ENCODE data around the gene ZNF276. TPM values are rescaled to one million over a fixed set of nuclear protein-coding genes. Genes with fewer than 3 reads are reported as not detected.
"Not testable (repeated sequence)": the region's sequence is repeated elsewhere in the genome, so short reads cannot be mapped to it uniquely, and the experiment has no call there.

The ZNF276 gene
- polyA plus RNA-seq, 12 donors = 15.7 to 35.5 (median 20.8) TPM; not detected in 1

DNA sequence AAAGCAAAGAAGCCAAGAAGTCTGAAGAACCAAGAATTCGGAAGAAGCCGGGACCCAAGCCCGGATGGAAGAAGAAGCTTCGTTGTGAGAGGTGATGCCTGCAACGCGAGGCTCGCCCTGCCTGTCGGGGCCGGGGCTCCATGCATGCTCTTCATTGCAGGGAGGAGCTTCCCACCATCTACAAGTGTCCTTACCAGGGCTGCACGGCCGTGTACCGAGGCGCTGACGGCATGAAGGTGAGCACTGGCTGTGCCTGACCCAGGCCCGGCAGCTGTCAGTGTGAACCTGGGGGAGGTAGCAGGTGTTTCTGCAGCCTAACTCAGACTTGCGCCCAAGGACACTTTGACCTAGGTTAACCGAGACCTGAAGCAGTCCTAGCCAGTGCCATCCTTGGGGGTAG, 12.0 kb downstream of the ZNF276 start:
- no peak for DNase-seq

DNA sequence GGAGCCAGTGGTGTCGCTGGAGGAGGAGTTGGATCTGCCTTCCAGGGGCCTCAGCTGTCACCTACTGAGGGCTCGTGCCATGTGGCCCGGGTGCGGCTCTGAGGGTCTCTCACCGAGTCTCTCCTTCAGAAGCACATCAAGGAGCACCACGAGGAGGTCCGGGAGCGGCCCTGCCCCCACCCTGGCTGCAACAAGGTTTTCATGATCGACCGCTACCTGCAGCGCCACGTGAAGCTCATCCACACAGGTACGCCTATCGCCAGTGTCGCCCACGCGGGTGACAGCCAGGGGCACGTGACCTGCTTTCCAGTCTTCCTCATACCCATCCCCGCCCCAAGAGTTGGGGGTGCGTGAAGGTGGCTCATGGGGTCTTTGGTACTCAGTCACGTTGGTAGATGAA, 12.5 kb downstream of the ZNF276 start:
- no peak for DNase-seq

DNA sequence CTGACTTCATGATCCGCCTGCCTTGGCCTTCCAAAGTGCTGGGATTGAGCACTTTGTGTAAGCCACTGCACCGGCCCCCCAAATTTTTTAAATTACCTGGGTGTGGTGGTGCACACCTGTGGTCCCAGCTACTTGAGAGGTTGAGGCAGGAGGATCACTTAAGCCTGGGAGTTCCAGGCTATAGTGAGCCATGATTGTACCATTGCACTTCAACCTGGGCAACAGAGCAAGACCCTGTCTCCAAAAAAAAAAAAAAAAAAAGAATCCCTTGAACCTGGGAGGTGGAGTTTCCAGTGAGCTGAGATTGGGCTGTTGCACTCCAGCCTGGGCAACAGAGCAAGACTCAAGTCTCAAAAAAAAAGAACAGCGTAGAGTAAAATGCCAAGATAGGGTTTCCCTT, 15.2 kb downstream of the ZNF276 start:
- no peak for DNase-seq

DNA sequence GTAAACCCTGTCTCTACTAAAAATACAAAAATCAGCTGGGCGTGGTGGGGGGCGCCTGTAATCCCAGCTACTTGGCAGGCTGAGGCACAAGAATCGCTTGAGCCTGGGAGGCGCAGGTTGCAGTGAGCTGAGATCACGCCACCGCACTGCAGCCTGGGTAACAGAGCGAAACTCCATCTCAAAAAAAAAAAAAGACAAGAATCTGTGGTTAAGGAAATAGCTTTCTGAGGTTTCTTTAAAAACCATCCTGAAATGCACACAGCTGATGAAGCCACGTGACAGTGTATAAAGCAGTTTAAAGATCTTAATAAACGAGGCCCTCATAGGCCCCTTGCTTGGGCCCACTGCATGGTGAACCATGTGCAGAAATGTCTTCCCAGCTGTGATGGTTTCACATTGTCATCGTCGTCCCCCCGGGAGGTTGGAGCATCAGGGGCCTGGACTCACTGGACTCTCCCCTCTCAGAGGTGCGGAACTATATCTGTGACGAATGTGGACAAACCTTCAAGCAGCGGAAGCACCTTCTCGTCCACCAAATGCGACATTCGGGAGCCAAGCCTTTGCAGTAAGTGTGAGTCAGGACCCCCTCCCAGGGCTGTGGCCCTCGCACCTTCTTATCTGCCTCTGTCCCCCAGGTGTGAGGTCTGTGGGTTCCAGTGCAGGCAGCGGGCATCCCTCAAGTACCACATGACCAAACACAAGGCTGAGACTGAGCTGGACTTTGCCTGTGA, 16.2 kb downstream of the ZNF276 start:
- no peak for DNase-seq

DNA sequence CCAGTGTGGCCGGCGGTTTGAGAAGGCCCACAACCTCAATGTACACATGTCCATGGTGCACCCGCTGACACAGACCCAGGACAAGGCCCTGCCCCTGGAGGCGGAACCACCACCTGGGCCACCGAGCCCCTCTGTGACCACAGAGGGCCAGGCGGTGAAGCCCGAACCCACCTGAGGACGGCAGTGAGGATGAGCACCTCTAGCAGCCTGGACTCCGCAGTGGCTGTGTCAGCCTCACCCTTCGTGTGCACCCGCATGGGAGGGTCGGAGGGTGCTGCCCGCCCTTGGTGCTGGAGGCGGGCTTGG, 16.7 kb downstream of the ZNF276 start:
- no peak for DNase-seq

DNA sequence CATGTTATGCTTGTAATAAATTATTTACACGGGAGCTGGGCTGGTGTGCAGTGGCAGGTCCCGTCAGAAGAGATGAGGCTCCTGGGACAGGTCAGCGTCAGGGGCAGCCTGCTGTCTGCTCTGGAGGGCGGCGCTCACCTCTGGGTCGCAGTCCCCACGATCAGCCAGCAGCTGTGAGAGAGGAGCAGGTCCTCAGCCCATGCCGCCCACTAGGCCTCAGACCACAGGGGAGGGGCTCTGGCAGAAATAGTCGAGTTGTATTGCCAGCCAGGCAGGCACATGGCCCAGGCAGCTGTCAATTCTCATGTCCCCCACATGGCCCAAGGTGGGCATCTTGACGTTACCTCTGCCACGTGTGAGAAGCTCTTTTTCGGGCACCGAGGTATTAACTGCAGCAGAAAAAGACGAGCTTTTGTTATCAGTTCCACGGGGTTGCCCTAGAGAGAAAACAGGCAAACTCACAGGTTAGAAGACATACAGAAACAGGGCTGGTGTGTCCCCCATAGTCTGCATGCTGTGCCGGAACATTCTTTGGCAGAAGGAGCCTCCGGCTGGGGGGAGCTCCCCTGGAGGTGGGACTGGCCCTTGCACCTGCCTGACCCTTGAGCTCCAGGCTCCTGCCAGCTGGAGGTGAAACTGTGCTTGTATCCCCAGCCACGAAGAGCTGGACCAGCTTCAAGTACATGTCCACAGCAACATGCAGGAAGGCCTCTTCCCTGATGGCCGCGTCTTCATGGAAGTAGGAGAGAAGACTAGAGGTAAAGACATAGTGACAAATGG, 17.4 kb downstream of the ZNF276 start:
- no peak for DNase-seq

DNA sequence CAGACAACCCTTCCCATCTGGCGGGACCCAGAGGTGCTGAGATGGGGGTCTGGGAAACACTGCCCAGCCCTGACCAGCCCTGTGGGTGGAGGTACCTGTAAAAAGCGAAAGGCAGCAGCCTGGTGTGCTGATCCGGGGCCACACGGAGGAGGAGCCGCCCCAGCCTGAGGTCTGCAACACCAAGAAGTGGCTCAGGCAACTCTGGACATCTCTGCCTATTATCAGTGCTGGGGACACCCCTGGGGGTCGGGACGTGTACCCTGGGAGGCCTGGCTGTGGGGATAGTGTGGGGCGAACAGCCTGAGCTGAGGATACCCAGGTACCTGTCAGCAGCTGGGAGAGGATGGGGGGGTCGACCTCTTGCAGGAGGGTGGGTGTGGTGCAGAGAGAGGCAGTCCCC, 18.0 kb downstream of the ZNF276 start:
- DNase-seq = no peak

DNA sequence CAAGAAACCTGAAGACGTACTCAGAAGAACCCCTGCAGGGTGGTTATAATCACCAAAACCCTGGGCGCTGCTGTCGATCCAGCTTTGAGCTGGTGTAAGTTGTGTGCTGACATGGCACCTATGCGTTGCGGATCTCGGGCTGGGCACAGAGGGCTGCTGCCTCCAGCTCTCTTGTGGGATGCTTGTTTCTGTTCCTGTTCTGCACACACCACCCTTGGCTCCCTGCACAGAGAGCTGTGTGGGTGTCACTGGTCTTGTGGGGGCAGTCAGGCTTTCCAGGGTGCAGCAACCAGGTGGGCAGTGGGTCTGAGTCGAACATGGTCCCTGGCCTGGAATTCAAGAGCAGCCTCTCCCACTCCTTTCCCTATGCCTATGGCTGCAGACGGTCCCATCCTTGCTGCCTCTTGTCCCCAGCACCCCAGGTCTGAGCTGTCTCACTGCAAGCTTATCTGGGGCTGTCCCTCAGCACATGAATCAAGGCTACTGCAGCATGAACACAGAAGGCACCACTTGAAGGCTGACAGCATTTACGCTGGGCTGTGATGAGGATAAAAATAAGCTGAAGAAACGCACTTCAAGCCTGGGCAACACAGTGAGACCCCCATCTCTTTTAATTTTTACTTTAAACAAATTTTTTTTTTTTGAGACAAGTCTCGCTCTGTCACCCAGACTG, 20.1 kb downstream of the ZNF276 start:
- DNase-seq = no peak

DNA sequence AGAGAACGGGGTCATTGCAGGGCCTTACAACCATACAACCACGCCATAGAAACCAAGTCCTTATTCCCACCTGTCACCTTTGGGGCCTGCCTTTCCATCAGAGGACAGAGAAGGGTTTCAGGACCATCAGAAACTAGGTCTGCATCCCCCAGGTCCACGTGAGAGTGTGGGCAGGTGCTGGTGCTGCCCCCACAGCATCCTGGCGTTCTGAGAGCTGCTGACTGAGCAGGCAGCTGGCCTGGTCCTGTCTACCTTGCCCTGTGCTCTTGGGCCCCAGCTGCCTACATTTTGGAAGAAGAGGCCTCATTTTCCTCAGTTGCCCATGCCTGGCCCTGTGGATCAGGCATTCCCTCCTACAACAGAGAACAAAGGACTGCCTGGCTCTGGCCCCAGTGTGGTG, 21.6 kb downstream of the ZNF276 start:
- DNase-seq = no peak

DNA sequence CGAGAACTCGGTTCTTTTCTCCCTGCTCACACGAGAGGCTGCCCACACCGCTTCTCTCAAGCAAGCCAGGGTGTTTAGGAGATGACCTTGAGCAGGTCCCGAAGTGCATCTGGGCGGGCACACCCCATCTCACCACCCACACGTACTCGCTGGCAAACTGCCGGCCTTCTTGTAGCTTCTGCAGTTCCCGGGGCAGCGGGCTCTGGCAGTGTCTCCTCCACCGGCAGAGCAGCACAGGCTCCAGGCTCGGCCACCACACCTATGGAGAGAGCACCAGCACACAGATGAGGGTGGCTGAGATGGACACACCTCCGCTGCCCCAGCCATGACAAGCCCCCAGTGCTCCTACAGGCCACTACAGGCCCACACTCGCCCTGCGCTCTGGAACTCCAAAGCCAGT, 23.5 kb downstream of the ZNF276 start:
- no peak for DNase-seq

DNA sequence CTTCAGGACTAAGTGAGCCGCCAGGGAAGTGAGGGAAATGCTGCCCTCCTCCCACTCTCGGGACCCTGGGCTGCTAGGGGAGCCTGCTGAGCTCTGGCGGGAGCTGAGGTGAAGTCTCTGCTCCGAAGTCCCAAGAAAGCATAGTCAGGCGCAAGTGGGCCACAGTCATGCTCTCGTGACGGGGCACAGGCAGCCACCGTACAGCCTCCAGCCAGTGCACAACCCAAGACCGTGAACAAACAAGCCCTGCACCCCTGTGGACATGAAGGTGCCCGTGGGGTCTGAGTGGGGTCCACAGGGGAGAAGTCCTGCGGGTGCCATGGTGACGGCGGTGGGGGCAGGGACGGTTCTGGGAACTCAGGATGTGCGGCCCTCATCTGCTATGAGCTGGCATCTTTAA, 24.7 kb downstream of the ZNF276 start:
- DNase-seq = no peak

DNA sequence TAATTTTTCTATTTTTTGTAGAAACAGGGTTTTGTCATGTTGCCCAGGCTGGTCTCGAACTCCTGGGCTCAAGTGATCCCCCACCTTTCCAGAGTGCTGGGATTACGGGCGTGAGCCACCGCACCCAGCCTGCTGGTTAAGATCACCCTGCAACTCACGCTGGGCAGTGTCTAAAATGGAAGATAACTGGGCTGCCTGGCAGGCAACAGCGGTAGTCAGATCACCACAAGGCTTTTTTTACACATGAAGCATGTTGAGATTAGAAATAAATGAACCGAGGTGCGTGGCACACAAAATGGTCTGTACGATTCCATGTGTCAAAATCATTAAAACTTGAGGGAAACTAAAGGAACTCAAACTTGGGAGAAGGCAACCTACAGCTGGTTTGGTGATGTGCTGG, 26.7 kb downstream of the ZNF276 start:
- no peak for DNase-seq

DNA sequence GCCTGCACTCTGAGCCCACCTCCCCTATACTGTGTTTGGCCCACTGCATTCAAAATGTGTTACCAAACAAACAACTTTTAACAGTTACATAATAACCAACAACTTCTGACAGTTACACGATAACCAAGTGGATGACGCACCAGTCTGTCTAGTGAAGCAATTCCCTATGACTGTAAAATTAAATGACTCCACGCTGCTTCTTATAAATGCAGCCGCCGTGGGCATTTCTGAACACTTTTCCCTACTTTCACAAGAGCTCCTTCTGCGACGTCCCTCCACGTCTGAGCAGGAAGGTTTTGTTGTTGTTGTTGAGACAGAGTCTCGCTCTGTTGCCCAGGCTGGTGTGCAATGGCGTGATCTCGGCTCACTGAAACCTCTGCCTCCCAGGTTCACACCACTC, 27.6 kb downstream of the ZNF276 start:
- no peak for DNase-seq

DNA sequence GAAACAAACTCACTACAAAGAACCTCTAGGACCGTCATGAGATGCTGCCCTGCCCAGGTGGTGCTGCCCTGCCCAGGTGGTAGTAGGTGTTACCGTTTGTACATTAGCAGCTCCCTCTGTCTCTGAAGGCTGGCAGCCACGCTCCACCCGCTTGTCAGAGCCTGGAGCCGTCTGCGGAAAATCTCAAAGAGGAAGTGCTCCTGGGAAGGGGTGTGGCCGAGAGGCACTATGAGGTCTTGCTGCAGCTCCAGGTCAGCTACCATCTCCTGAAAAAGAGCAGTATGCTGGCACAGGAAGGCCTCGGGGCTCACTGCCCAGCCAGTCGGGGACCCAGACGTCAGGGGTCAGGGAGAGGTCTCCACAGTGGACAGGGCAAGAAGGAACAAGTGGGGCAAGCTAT, 28.3 kb downstream of the ZNF276 start:
- no peak for DNase-seq

DNA sequence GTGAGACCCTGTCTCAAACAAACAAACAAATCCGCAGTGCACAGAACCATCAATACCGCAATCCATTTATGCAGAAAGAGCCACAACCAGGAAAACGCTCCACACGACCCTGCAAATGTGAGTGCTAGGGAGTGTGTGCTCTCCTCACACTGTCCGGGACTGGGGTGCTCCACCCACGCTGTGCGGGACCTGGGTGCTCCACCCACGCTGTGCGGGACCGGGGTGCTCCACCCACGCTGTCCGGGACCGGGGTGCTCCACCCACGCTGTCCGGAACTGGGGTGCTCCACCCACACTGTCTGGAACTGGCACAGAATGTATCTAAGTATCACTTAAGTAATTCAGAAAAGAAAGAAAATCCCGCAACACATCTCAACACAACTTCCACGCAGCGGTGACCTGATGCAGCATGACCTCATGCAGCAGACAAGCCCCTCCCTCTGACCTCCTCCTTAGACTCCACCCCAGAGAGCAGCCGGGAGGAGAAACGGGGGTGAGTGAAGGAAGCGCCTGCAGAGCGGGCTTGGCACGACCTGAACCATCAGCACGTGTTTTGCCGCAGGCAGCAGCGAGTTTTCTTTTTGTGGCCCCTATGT, 38.5 kb downstream of the ZNF276 start:
- no peak for DNase-seq

DNA sequence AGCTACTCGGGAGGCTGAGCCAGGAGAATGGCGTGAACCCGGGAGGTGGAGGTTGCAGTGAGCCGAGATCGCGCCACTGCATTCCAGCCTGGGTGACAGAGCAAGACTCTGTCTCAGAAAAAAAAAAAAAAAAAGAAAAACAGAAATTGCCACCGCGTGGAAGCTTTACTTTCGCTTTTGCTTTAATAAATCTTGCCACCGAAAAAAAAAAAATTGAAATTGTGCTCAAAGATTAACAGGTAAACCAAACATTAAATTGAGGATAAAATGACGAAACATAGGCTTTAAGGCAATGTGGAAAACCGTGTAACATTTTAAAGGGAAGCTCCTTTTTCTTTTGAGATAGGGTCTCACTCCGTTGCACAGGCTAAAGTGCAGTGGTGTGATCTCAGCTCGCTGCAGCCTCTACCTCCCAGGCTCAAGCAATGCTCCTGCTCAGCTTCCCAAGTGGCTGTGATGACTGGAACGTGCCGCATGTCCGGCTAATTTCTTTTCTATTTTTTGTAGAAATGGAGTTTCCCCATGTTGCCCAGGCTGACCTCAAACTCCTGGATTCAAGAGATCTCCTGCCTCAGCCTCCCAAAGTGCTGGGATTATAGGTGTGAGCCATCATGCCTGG, 40.1 kb downstream of the ZNF276 start:
- DNase-seq = no peak

DNA sequence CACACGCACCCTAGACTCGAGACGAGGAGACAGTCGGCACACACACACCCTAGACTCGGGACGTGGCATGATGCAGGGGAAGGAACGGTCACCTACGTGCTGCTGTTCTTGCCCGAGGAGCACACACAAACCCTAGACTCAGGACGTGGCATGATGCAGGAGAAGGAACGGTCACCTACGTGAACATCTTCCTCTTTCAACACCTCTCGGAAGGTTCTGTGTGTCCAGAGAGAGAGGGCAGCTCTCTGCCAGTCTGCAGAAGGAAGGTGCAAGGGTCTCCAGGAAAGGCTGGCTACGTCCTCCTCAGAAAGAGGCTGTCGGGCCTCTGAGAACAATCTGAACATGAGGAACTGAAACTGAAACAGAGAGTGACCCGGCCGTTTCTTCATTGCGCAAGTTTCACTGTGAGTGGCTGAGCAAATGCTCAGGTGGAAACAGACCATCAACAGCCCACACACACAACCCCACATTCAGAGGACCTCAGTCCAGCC, 43.4 kb downstream of the ZNF276 start:
- peak; percentile 38 for DNase-seq

DNA sequence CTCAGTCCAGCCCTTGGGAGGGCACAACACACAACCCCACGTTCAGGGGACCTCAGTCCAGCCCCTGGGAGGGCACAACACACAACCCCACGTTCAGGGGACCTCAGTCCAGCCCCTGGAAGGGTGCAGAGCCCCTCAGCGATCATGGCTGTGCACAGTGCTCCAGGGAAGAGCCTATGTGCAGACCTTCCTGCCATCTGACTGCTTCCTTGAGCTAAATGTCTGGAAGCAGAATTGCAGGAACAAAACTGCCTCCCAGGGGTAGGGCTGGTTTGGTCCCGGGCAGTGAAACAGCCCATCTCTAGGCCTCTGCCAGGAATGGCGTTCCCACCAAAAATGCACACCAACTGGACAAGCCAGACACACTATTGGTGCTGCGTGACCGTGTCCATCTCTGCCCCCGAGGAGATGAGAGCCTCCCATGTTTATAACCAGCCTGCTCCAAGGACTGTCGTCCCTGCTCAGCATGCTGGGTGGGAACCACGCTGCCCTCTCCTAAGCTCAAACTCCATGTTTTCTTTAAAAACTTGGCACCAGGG, 44.0 kb downstream of the ZNF276 start:
- no peak for DNase-seq

DNA sequence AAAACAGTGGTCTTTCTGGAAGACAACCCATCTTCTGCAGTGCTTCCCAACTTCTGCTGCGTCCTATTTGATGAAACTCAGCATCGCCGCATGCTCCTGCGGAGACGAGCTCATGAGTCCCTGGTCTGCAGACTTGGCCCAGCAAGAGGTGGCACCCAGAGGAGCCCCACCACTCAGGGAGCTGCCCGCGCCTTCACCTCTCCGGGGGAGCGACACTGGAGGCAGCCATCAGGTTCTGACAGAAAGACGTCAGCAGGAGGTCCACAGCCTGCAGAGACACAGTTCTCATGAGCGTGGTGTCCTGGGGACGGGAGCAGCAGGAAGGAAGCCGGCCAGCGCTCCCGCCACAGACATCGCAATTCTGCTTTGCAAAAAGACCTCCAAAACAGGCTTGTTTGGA, 49.0 kb downstream of the ZNF276 start:
- DNase-seq = no peak

DNA sequence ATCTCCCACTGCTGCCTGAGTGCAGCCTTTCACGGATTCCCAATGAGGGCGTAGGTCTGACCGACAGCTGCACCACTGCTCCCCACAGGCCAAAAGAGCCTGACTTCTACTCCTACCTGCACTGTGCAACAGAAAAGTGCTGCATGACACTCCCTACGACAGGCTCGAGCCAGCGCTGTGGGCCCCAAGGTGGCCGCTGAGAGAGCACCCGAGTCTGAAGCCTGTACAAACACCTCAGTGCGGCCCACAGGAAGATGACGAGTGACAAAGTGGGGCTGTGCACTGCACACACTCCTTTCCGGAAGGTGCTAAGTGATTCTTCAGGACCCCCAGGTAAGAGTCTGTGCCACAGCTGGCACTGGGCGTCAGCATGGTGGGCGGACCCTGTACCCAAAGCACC, 53.9 kb downstream of the ZNF276 start:
- no peak for DNase-seq

DNA sequence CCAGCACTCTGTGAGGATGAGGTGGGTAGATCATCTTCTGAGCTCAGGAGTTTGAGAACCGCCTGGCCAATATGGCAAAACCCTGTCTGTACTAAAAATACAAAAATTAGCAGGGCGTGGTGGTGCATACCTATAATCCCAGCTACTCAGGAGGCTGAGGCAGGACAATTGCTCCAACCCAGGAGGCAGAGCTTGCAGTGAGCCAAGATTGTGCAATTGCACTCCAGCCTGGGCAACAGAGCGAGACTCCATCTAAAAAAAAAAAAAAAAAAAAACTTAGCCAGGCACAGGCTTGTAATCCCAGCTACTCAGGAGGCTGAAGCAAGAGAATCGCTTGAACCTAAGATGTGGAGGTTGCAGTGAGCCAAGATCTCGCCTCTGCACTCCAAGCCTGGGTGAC, 56.9 kb downstream of the ZNF276 start:
- DNase-seq = not testable (repeated sequence)

All from muscle of arm (tissue), 12 donors.